Skeletal muscle satellite cell (primary cell): ENCODE measurements around the gene YTHDC2.

ENCODE experiments used
- H3K27me3 ChIP-seq: 2 replicates; pipeline ENCODE4 v1.7.0; 2013; ENCODE audit warnings: low read length; ENCODE audit not compliant: control insufficient read depth, insufficient read depth
- H3K36me3 ChIP-seq: 2 replicates; pipeline ENCODE4 v1.7.0; 2013; ENCODE audit warnings: mild to moderate bottlenecking, control low read depth, low read length; ENCODE audit not compliant: insufficient read depth
- H3K4me1 ChIP-seq: 2 replicates; pipeline ENCODE4 v1.7.0; 2013; ENCODE audit warnings: low read length; ENCODE audit not compliant: control insufficient read depth, insufficient read depth
- H3K4me2 ChIP-seq: 2 replicates; pipeline ENCODE4 v1.7.0; 2013; ENCODE audit warnings: mild to moderate bottlenecking, low read length
- H3K4me3 ChIP-seq: 2 replicates; pipeline ENCODE4 v1.7.0; 2013; ENCODE audit warnings: low read length
- H3K9ac ChIP-seq: 2 replicates; pipeline ENCODE4 v1.7.0; 2013; ENCODE audit warnings: mild to moderate bottlenecking, low read depth, low read length, moderate library complexity
- H3K9me3 ChIP-seq: replicated peaks from 2 replicates; pipeline ENCODE4 v1.7.0; 2013; ENCODE audit warnings: mild to moderate bottlenecking, control low read depth, low read length

Gene YTHDC2

DNA sequence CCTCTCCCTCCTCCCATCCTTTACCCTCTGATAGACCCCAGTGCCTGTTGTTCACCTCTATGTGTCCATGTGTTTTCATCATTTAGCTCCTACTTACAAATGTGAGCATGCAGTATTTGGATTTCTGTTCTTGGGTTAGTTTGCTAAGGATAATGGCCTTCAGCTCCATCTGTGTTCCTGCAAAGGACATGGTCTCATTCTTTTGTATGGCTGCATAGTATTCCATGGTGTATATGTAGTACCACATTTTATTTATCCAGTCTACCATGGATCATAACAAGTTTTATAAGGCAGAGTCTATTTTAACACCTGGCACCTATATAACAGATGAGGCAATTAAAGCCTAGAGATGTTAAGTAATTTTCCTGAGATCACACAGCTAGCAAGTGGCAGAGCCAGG, 7.4 kb downstream of the YTHDC2 start:
- no peak overlapping the region for H3K4me2 ChIP-seq

DNA sequence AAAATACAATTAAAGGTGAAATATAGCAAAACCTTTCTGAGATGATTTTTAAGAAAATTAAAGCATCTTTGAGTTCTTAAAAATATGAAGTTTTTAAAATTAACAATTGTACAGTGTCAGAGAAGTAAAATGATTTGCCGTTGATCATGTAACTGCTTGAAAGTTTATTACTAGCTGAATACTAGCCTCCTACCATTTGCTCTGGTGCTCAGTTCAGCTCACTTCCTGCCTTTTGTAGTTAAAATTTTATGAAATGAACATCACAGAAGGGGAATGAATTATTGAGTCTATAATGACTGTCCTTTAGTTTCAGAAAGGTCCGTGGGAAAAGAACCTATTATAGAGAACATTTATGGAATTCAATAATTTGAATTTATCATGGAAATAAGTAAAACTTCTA, 9.7 kb downstream of the YTHDC2 start:
- Histone ChIP-seq H3K4me3 (no peak overlapping the region), H3K9ac (no peak overlapping the region), H3K9me3 (no peaks in the 10 kb centered on the region), H3K4me2 (no peak overlapping the region), H3K27me3 (no peaks in the 10 kb centered on the region), H3K36me3 (no peaks in the 10 kb centered on the region), H3K4me1 (peaks cover 14% of the 10 kb centered on the region)

More for the DNA sequence above, 7.4 kb downstream of the YTHDC2 start:
- Histone ChIP-seq H3K9me3 (no peaks in the 10 kb centered on the region), H3K4me3 (no peak overlapping the region), H3K9ac (no peak overlapping the region), H3K27me3 (no peaks in the 10 kb centered on the region), H3K36me3 (no peaks in the 10 kb centered on the region), H3K4me1 (peaks cover 14% of the 10 kb centered on the region)

DNA sequence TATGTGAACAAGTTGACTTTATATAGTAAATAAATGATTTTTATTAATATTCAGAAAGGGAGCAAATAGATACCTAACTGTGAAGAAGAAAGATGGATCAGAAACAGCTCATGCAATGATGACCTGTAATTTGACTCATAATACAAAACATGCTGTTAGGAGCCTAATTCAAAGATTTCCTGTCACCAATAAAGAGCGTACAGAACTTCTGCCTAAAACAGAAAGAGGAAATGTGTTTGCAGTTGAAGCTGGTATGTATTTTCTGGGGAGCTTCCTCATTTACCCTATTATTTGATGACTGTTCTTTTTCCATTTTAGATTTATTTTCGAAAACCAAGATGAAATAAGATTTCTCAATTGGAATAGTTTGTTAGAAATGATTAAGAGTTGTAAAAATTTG, 11.4 kb downstream of the YTHDC2 start:
- no peak overlapping the region for H3K4me2 ChIP-seq
- no peak overlapping the region for H3K9ac ChIP-seq
- no peak overlapping the region for H3K4me3 ChIP-seq
- H3K4me1 ChIP-seq, result peaks cover 18% of the 10 kb centered on the region
- no peaks in the 10 kb centered on the region for H3K36me3 ChIP-seq
- no peaks in the 10 kb centered on the region for H3K9me3 ChIP-seq
- H3K27me3 ChIP-seq, result no peaks in the 10 kb centered on the region

DNA sequence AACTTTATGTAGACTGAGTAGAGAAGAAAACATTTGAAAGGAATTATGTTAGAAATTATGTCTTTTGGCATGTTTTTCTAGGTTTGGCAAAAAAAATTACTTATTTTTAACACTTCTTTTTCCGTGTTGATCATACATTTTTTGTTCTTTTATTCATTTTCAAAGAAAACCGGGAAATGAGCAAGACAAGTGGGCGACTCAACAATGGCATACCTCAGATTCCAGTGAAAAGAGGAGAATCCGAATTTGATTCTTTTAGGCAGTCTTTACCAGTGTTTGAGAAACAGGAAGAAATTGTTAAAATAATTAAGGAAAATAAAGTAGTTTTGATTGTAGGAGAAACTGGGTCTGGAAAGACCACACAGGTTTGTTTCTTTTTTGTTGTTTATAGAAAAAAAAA, 12.9 kb downstream of the YTHDC2 start:
- Histone ChIP-seq H3K4me2 (no peak overlapping the region), H3K9me3 (no peaks in the 10 kb centered on the region), H3K27me3 (no peaks in the 10 kb centered on the region), H3K36me3 (peaks cover 11% of the 10 kb centered on the region), H3K4me3 (no peak overlapping the region), H3K9ac (no peak overlapping the region), H3K4me1 (peaks cover 10% of the 10 kb centered on the region)

DNA sequence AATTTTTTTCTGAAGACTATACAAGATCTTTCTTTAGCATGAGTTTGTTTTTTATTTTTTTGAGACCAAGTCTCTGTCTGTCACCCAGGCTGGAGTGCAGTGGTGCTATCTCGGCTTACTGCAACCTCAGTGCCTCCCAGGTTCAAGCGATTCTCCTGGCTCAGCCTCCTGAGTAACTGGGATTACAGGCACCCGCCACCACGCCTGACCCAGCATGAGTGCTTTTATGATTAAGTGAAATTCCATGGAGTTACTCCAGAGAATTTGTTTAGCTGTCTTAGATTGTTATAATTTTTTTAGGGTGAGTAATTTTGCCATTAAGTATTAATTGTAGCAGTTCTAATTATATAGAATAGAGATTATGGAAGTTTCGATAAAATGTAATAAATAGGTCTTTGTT, 14.3 kb downstream of the YTHDC2 start:
- Histone ChIP-seq H3K9me3 (no peaks in the 10 kb centered on the region), H3K36me3 (peaks cover 13% of the 10 kb centered on the region), H3K9ac (no peak overlapping the region), H3K4me3 (no peak overlapping the region), H3K27me3 (no peaks in the 10 kb centered on the region), H3K4me2 (no peak overlapping the region), H3K4me1 (peaks cover 10% of the 10 kb centered on the region)

DNA sequence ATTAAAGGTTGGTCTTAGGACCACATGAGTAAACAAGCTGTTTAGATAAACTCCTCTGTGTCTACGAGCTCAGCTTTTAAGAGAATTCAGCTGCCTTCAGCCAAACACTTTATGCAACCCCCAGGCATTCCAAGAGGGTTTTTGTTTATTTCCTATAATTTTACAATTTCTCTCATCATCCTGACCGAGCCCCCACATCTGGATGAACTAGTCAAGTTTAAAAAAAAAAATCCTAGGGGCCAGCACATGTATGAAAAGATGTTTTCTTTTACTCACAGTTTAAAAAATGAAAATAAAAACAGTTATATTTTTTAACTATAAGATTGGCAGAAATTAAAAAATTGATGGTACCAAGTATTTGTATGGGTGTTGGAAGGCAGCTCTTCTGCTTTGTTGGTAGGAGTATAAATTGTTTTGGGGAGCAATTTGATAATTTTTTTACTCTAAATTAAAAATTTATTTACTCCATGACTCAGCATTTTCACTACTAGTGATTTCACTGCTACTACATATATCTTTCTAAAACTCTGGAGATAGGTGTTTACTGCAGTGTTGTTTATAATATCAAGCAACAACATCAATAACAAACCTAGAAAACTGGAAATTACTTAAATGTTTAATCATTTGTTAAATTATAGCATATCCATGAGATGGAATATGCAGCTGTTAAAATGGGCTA, 18.1 kb downstream of the YTHDC2 start:
- no peaks in the 10 kb centered on the region for H3K27me3 ChIP-seq
- peaks cover 5% of the 10 kb centered on the region for H3K4me1 ChIP-seq
- peaks cover 34% of the 10 kb centered on the region for H3K36me3 ChIP-seq
- H3K4me3 ChIP-seq, result no peak overlapping the region
- no peak overlapping the region for H3K9ac ChIP-seq
- H3K9me3 ChIP-seq, result no peaks in the 10 kb centered on the region
- no peak overlapping the region for H3K4me2 ChIP-seq

DNA sequence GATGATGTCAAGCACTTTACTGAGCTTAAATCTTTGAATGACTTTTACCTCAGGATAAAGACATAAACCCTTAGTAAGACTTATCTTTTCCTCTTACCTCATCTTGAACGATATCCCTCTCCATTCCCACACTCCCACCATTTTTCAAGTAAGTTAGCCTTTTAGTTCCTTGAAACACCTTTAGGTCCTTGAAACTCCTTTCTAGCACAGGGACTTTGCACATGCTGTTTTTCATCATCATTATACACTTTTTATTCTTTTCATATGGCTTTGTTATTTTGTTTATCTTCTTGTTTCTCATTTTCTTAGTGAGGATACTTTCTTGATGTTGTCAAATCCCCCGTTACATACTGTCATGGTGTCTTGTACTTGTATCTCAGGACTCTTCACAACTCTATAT, 24.8 kb downstream of the YTHDC2 start:
- H3K9me3 ChIP-seq, result no peaks in the 10 kb centered on the region
- peaks cover 49% of the 10 kb centered on the region for H3K36me3 ChIP-seq
- no peak overlapping the region for H3K9ac ChIP-seq
- H3K4me3 ChIP-seq, result no peak overlapping the region
- no peaks in the 10 kb centered on the region for H3K27me3 ChIP-seq
- no peaks in the 10 kb centered on the region for H3K4me1 ChIP-seq
- no peak overlapping the region for H3K4me2 ChIP-seq

DNA sequence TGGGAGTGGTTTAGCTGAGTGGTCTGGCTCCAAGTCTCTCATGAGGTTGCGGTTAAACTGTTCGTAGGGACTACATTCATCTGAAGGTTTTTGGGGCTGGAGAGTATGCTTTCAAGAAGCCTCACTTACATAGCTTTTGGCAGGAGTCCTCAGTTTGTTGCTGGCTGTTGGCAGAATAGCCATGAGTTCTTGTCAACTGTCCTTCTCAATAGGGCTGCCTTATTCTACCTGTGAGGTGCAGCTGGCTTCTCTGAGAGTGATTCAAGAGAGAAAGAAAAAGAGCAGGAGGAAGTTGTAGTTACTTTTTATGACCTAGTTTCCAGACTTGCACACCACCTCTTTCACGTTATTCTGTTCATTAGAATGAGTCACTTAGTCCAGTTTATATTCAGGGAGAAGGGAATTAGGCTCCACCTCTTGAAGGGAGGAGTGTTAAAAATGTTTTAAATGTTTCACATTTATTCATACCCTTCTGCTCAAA, 33.2 kb downstream of the YTHDC2 start:
- no peak overlapping the region for H3K9ac ChIP-seq
- H3K4me3 ChIP-seq, result no peak overlapping the region
- H3K4me2 ChIP-seq, result no peak overlapping the region
- H3K27me3 ChIP-seq, result no peaks in the 10 kb centered on the region
- H3K9me3 ChIP-seq, result no peaks in the 10 kb centered on the region
- H3K4me1 ChIP-seq, result peaks cover 10% of the 10 kb centered on the region
- H3K36me3 ChIP-seq, result peaks cover 42% of the 10 kb centered on the region

DNA sequence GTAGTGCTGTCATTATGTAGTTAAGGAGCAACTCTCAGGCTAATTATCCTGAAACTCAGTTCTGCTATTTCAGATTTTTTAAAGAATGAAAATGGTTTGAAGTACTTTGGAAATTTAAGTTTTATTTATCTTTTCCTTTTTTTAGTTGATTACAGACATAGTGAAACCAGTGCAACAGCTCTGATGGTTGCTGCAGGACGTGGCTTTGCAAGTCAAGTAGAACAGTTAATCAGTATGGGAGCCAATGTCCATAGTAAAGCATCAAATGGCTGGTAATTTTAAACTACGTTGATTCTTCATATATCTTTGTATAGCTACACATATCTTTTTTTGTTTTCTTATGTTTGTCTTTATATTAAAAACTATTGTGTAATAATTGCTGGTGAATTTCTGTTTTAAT, 34.9 kb downstream of the YTHDC2 start:
- Histone ChIP-seq H3K4me2 (no peak overlapping the region), H3K36me3 (peaks cover 46% of the 10 kb centered on the region), H3K4me1 (peaks cover 10% of the 10 kb centered on the region), H3K9me3 (no peaks in the 10 kb centered on the region), H3K9ac (no peak overlapping the region), H3K4me3 (no peak overlapping the region), H3K27me3 (no peaks in the 10 kb centered on the region)

DNA sequence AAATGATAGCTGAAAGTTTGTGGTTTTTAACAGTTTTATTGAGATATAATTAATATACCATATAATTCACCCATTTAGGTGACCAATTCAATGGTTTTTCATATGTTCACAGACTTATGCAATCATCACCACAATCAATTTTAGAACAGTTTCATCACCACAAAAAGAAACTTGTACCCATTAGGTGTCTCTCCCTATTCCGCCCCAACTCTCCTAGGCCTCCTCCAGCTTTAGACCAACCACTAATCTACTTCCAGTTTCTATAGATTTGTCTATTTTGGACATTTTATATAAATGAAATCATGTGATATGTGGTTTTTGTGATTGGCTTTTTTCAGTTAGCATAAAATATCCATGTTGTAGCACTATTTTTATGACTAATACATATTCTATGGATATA, 38.6 kb downstream of the YTHDC2 start:
- H3K4me2 ChIP-seq, result no peak overlapping the region
- no peaks in the 10 kb centered on the region for H3K27me3 ChIP-seq
- H3K9me3 ChIP-seq, result no peaks in the 10 kb centered on the region
- H3K36me3 ChIP-seq, result peaks cover 53% of the 10 kb centered on the region
- H3K4me1 ChIP-seq, result peaks cover under 1% of the 10 kb centered on the region
- no peak overlapping the region for H3K4me3 ChIP-seq
- H3K9ac ChIP-seq, result no peak overlapping the region

DNA sequence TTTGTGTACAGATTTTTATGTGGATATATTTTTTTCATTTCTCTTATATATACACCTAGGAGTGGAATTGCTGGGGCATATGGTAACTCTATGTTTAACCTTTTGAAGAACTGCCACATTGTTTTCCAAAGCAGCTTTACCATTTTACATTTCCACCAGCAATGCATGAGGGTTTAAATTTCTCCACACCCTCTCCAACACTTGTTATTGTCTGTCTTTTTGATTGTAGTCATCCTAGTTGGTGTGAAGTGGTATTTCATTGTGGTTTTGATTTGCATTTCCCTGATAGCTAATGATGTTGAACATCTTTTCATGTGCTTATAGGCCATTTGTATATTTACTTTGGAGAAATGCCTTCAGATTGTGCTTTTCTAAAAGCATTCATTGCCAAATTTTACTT, 39.1 kb downstream of the YTHDC2 start:
- Histone ChIP-seq H3K36me3 (peaks cover 50% of the 10 kb centered on the region), H3K9ac (no peak overlapping the region), H3K4me2 (no peak overlapping the region), H3K4me3 (no peak overlapping the region), H3K9me3 (no peaks in the 10 kb centered on the region), H3K4me1 (no peaks in the 10 kb centered on the region), H3K27me3 (no peaks in the 10 kb centered on the region)

DNA sequence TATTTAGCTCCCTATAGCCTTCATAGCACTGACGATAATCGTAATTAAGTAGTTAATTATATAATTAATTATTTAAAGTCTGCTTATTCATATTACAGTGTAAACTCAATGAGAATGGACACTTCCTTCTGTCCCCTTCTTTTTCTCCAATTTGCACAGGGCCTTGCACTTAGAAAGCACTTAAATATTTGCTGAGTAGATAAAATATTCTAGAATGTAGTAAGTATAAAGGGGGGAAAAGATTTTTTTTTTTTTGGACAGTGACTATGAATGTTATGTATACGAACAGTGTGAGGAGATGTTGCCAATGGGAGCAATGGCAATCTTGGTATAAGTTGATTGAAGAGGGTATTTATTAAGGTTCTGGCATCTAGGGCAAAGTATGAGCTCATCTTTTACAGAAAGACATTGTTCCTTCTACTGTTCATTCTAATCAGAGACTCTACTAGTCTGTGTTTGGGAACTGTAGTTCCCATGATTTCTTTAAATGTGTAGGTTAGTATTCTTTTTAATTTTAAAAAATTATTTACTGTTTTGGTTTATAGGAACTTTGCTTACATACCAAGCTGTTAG, 49.4 kb downstream of the YTHDC2 start:
- Histone ChIP-seq H3K36me3 (peaks cover 48% of the 10 kb centered on the region), H3K27me3 (no peaks in the 10 kb centered on the region), H3K9me3 (no peaks in the 10 kb centered on the region), H3K4me2 (no peak overlapping the region), H3K9ac (no peak overlapping the region), H3K4me1 (no peaks in the 10 kb centered on the region), H3K4me3 (no peak overlapping the region)
